HCEC 1CT (cell line): ENCODE results near the gene SLC26A4.

Experiments
- DNase-seq: peaks from one replicate; pipeline ENCODE4 v3.0.0-alpha.2; 2017

SLC26A4 gene

DNA sequence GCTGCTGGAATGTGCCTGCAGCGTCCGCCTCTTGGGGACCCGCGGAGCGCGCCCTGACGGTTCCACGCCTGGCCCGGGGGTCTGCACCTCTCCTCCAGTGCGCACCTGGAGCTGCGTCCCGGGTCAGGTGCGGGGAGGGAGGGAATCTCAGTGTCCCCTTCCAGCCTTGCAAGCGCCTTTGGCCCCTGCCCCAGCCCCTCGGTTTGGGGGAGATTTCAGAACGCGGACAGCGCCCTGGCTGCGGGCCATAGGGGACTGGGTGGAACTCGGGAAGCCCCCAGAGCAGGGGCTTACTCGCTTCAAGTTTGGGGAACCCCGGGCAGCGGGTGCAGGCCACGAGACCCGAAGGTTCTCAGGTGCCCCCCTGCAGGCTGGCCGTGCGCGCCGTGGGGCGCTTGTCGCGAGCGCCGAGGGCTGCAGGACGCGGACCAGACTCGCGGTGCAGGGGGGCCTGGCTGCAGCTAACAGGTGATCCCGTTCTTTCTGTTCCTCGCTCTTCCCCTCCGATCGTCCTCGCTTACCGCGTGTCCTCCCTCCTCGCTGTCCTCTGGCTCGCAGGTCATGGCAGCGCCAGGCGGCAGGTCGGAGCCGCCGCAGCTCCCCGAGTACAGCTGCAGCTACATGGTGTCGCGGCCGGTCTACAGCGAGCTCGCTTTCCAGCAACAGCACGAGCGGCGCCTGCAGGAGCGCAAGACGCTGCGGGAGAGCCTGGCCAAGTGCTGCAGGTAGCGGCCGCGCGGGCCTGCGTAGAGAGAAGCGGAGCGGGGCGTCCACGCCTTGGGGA lies 645 bp downstream of the SLC26A4 start:
- peak; percentile 43 for DNase-seq

DNA sequence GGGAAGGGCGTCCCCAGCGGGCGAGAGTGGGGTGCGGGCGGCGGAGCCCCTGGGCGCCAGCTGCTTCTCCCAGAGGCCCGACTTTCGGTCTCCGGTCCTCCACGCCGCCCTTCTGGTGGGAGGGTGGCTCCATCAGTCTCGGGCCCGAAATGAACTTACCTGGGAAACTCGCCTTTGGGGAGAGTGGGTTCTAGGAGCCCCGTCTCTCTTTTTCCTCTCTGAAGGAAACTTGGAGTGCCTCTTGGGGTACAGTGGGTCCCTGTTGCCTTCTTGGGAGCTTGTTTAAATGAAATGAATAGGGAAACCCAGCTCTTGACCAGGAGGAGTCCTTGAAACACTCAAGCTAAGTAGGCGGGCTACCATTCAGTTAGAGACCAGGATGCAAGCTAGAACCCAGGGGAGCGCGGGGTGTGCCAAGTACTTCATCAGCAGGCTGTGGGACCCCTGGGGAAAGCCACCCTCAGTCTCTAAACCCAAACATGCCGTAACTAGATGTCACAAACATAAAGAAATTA lies 1.3 kb downstream of the SLC26A4 start:
- no peak for DNase-seq

- no peak for DNase-seq
These were observed 2.6 kb downstream of the SLC26A4 start for GRCh38 chr7:107663196-107663595.

- no peak for DNase-seq
These were observed 6.2 kb downstream of the SLC26A4 start for GRCh38 chr7:107666790-107667189.

DNA sequence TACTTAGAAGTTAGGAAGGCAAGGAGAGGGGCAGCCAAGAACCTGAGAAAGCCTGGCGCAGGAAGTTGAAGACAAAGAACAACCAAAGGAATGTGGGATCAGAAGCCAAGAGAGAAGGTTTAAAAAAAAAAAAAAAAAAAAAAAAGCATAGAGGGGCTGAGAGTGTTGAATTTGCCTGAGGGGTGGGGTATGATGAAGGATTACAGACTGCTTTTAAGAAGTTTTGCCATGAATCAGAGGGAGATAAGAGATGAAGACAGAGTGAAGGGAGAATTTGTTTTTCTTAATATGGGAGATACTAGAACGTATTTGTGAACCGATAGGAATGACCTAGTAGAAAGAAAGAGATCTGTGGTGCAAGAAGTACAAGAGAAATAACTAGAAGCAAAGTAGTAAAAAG lies 6.7 kb downstream of the SLC26A4 start:
- no peak for DNase-seq

DNA sequence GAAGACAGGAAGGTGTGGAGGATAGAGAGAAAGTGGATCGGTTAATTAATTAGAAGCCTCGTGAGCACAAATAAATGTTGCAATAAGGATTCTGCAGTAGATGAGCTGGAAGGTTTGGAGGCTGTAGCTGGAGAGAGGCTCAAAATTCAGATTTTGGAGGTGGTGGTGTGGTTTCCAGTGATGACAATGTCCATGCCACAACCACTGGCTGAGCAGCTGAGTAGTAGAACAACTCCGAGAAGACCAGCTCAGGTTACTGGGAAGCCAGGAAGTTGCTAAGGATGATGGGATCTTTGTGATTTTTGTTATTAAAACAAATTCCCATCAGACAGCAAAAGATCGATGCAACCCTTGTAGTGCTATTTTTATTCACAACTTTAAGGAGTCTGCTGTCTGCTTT lies 7.7 kb downstream of the SLC26A4 start:
- DNase-seq: no peak

- no peak for DNase-seq
These were observed 11.6 kb downstream of the SLC26A4 start for GRCh38 chr7:107672183-107672582.

- no peak for DNase-seq
These were observed 15.6 kb downstream of the SLC26A4 start for GRCh38 chr7:107676249-107676648.

DNA sequence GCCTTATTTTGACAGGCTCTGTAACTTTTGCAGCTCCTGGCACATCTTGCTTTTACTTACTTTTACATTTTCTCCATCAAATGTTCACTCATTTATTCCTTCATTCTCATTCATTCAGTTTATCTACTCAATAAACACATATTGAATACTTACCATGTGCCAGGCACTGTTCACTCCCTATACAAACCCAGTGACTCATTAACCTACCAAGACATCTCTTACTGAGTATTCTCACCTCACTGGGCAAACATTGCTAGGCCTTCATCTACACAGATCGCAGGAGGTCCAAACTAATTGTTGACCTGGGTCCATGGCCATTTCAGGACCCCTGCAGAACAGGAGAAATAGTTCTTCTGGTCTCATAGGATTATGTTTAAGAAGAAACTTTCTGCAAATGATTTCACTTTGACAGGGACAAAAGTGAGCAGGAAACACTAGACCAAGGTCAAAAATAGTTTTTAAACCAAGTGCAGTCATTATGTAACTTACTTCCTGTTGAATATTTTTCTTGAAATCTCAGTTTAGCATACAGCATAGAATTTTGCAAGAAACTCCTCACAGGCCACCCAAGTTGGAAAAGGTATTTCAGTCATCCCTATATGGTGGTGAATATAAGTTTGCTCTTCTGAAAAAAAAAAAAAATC lies 17.6 kb downstream of the SLC26A4 start:
- no peak for DNase-seq

GRCh38 chr7:107680478-107680877 lies 19.9 kb downstream of the SLC26A4 start:
- no peak for DNase-seq

- DNase-seq: no peak
These were observed 22.3 kb downstream of the SLC26A4 start for GRCh38 chr7:107682886-107683285.

DNA sequence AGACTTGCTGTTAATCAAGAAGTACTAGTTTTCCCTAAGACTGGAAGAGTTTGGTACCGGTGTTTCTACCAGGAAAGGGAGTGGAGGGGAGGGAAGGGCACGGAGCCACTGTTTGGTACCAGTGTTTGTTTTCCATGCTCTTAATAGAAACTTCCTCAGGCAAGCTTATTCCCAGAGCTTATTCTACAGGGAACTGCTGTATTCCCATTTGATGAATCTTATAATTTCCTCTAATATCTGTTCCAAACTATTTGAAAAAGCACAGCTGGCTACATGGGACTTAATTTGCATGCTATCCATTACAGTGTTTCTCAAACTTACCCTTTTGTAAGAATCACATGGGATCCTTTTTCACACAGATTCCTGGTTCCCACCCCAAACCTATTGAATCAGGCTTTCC lies 23.7 kb downstream of the SLC26A4 start:
- no peak for DNase-seq

GRCh38 chr7:107684947-107685463 lies 24.4 kb downstream of the SLC26A4 start:
- no peak for DNase-seq

GRCh38 chr7:107686816-107687387 lies 26.3 kb downstream of the SLC26A4 start:
- DNase-seq: no peak

GRCh38 chr7:107687656-107688055 lies 27.0 kb downstream of the SLC26A4 start:
- peak; percentile 75 for DNase-seq

- no peak for DNase-seq
These were observed 28.9 kb downstream of the SLC26A4 start for GRCh38 chr7:107689553-107689952.

- no peak for DNase-seq
These were observed 29.5 kb downstream of the SLC26A4 start for GRCh38 chr7:107690084-107690483.

DNA sequence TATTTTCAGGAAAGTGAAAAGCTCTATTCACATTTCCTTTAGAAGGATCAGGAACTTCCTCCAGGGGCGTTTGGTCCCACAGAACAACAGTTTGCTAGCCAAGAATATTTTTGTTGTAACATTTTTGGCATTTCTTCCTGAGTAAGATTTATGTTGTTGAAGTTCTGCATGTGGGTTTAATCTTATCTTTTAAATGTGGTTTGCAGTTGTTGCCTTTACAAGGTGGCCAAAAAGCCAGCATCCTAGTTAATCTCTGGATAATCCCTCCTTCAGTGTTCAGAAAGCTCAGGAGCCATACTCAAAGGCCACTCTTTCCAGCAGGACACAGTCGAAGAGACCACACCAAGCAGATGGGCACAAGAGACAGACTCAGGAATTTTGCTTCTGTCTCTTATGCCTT lies 30.0 kb downstream of the SLC26A4 start:
- DNase-seq: no peak

DNA sequence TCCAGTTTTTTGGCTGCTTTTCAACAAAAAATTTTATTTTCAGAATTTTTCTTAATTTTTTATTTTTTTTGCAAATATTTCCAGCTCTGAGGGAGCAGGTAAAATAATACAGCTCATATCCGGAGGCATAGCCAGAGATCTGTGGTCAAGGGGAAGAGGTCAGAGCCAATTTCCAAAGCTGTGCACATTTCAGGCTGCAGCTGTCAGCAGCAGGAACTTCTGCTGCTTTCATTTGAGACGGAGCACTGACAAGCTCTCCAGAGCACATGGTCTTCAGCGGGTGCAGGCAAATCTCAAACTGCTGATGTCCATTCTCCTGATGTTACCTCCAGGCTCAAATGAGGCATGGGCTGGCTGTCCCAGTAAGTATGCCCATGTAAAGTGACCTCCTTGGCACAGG lies 31.1 kb downstream of the SLC26A4 start:
- DNase-seq: peak; percentile 45

DNA sequence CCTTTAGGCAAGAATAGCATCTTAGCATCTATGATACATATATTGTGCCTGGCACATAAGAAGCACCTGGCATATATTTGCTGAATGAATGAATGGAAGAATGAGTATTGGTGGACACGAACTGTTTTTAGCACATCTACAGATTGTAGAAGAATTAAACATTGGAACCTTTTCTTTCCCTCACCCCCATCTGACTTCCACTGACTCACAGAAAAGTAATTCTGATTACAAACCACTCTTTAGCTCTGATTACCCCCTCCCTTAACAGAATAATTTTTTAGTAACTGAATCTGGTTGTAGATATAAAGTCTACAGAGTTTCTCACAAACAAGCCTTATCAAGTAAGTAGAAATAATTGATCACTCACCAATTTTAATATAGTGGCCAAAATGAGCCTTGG lies 31.9 kb downstream of the SLC26A4 start:
- peak; percentile 46 for DNase-seq

- no peak for DNase-seq
These were observed 32.8 kb downstream of the SLC26A4 start for GRCh38 chr7:107693396-107693795.

- DNase-seq: no peak
These were observed 33.8 kb downstream of the SLC26A4 start for GRCh38 chr7:107694386-107694785.

- no peak for DNase-seq
These were observed 35.8 kb downstream of the SLC26A4 start for GRCh38 chr7:107696330-107696946.
